Breast epithelium (tissue), 4 donors: ENCODE results near the gene DNAJB4. TPM values are rescaled to one million over a fixed set of nuclear protein-coding genes. Genes with fewer than 3 reads are reported as not detected.

ENCODE experiments used
- DNase-seq, 2 donors: peaks; one replicate each; pipeline ENCODE4 v3.0.0-alpha.2; 2019; ENCODE audit warnings: low spot score in 2 of 2
- H3K27ac ChIP-seq, 2 donors: fragments of 200-600 bp; sonication (generic) in 1 of 2; one replicate each; pipeline ENCODE4 v1.5.1; 2016 to 2019; ENCODE audit warnings: mild to moderate bottlenecking in 1 of 2
- H3K27me3 ChIP-seq, 2 donors: fragments of 200-600 bp; sonication (generic) in 1 of 2; one replicate each; pipeline versions ENCODE4 v1.5.1 to v1.6.0; 2017 to 2019; ENCODE audit warnings: control low read depth in 1 of 2, mild to moderate bottlenecking in 1 of 2
- H3K36me3 ChIP-seq: fragments of 200-600 bp; one replicate; pipeline ENCODE4 v1.5.1; 2019
- H3K4me1 ChIP-seq, 2 donors: fragments of 200-600 bp; sonication (generic); one replicate each; pipeline ENCODE4 v1.5.1; 2016 to 2019; ENCODE audit warnings: control low read depth in 1 of 2
- H3K4me3 ChIP-seq, 3 donors: fragments of 200-600 bp; sonication (generic); 1 replicate in 2 of 3; 2 replicates in 1 of 3; pipeline ENCODE4 v1.5.1; 2016 to 2019; ENCODE audit warnings: mild to moderate bottlenecking in 3 of 3, moderate library complexity in 2 of 3
- H3K9me3 ChIP-seq, 2 donors: fragments of 200-600 bp; sonication (generic) in 1 of 2; one replicate each; pipeline ENCODE4 v1.5.1; 2016 to 2019; ENCODE audit warnings: control low read depth in 1 of 2
- CTCF ChIP-seq, 3 donors: fragments of 450-650 bp; IDR thresholded peaks; one replicate each; pipeline ENCODE4 v1.5.1; 2016 to 2017; ENCODE audit warnings: antibody characterized with exemption in 3 of 3, mild to moderate bottlenecking in 3 of 3, moderate library complexity in 3 of 3
- POLR2A ChIP-seq: fragments of 450-650 bp; IDR thresholded peaks from one replicate; pipeline ENCODE4 v1.6.1; 2016; ENCODE audit warnings: antibody characterized with exemption, mild to moderate bottlenecking, moderate library complexity
- POLR2AphosphoS5 ChIP-seq, 3 donors: sonication (generic); formaldehyde crosslinking; IDR thresholded peaks; one replicate each; pipeline ENCODE4 v1.6.1; 2017; ENCODE audit warnings: antibody characterized with exemption in 3 of 3
- intact Hi-C: fragments of 100-400 bp; cut with DNase I; formaldehyde crosslinking; loops from one replicate; pipeline ENCODE4 v1.15.1; 2023; ENCODE audit warnings: low total_unique reads
- total RNA-seq, 3 donors: library from RNA; depleted of rRNA; stranded (reverse); fragments of >200 nt; gene quantifications; one replicate each; pipeline ENCODE4 v1.1.0, GENCODE V29; 2016

The DNAJB4 gene
- total RNA-seq, 3 donors from 2014 or later = 25.3 to 39.5 (median 31.5) TPM

- no peak for TF ChIP-seq POLR2A
- no peak for TF ChIP-seq CTCF (IDR thresholded peaks at IDR 0.05)
- TF ChIP-seq POLR2AphosphoS5 (IDR thresholded peaks at IDR 0.05) = no peak
Measured at GRCh38 chr1:78038071-78038470, 33.3 kb downstream of the DNAJB4 start.

GRCh38 chr1:78038491-78038939, 33.8 kb downstream of the DNAJB4 start:
- Histone ChIP-seq H3K27ac (no peak overlapping the region), H3K4me3 (no peak overlapping the region), H3K27me3 (no peaks in the 10 kb centered on the region), H3K9me3 (no peaks in the 10 kb centered on the region), H3K4me1 (no peaks in the 10 kb centered on the region), H3K36me3 (no peaks in the 10 kb centered on the region)
- intact Hi-C loops = no loop called here
- TF ChIP-seq POLR2AphosphoS5 (IDR thresholded peaks at IDR 0.05) (no peak), CTCF (IDR thresholded peaks at IDR 0.05) (no peak), POLR2A (no peak)
- DNase-seq = no peak

More at GRCh38 chr1:78038071-78038470, 33.3 kb downstream of the DNAJB4 start:
- H3K4me3 ChIP-seq = no peak overlapping the region
- intact Hi-C loops = no loop called here
- no peaks in the 10 kb centered on the region for H3K9me3 ChIP-seq
- H3K36me3 ChIP-seq = no peaks in the 10 kb centered on the region
- no peak for DNase-seq
- H3K27me3 ChIP-seq = no peaks in the 10 kb centered on the region
- no peak overlapping the region for H3K27ac ChIP-seq
- no peaks in the 10 kb centered on the region for H3K4me1 ChIP-seq

GRCh38 chr1:78040484-78041089, 35.8 kb downstream of the DNAJB4 start:
- no peak overlapping the region for H3K27ac ChIP-seq
- intact Hi-C loops = no loop called here

GRCh38 chr1:78043436-78043835, 38.7 kb downstream of the DNAJB4 start:
- DNase-seq = no peak
- H3K27ac ChIP-seq = no peak overlapping the region
- intact Hi-C loops = no loop called here
- H3K4me3 ChIP-seq = no peak overlapping the region
- no peaks in the 10 kb centered on the region for H3K9me3 ChIP-seq
- H3K36me3 ChIP-seq = no peaks in the 10 kb centered on the region
- H3K4me1 ChIP-seq = no peaks in the 10 kb centered on the region
- TF ChIP-seq POLR2AphosphoS5 (IDR thresholded peaks at IDR 0.05) (no peak), POLR2A (no peak), CTCF (IDR thresholded peaks at IDR 0.05) (no peak)
- H3K27me3 ChIP-seq = peaks cover 0 to 8% of the 10 kb centered on the region in 2 donors

More at GRCh38 chr1:78040484-78041089, 35.8 kb downstream of the DNAJB4 start:
- TF ChIP-seq CTCF (IDR thresholded peaks at IDR 0.05) (no peak), POLR2A (no peak), POLR2AphosphoS5 (IDR thresholded peaks at IDR 0.05) (no peak)
- H3K36me3 ChIP-seq = no peaks in the 10 kb centered on the region
- no peaks in the 10 kb centered on the region for H3K4me1 ChIP-seq
- H3K27me3 ChIP-seq = no peaks in the 10 kb centered on the region
- no peak for DNase-seq
- no peak overlapping the region for H3K4me3 ChIP-seq
- H3K9me3 ChIP-seq = no peaks in the 10 kb centered on the region

- no peak for DNase-seq
- H3K27ac ChIP-seq = peak overlapping the region; percentile 60 to 71
- intact Hi-C loops = no loop called here
- peaks cover 0 to 8% of the 10 kb centered on the region in 2 donors for H3K27me3 ChIP-seq
- TF ChIP-seq CTCF (IDR thresholded peaks at IDR 0.05) = no peak
- TF ChIP-seq POLR2AphosphoS5 (IDR thresholded peaks at IDR 0.05) = no peak
- no peak for TF ChIP-seq POLR2A
- peak overlapping the region; percentile 59 to 75 (median 65) for H3K4me3 ChIP-seq
- H3K9me3 ChIP-seq = no peaks in the 10 kb centered on the region
- no peaks in the 10 kb centered on the region for H3K4me1 ChIP-seq
- H3K36me3 ChIP-seq = no peaks in the 10 kb centered on the region
Measured at GRCh38 chr1:78044796-78045562, 40.2 kb downstream of the DNAJB4 start.
